ENCODE measurements around the gene ARHGAP33.
"Not testable (repeated sequence)": the region's sequence is repeated elsewhere in the genome, so short reads cannot be mapped to it uniquely, and the experiment has no call there.

The ARHGAP33 gene

GRCh38 chr19:35780717-35781116, 5.4 kb downstream of the ARHGAP33 start:
- FAIRE-seq, result no peak

- no peak for FAIRE-seq
These were observed 6.3 kb downstream of the ARHGAP33 start for GRCh38 chr19:35781650-35782049.

GRCh38 chr19:35782589-35782988, 7.2 kb downstream of the ARHGAP33 start:
- FAIRE-seq, result no peak

- FAIRE-seq, result no peak
These were observed 8.4 kb downstream of the ARHGAP33 start for GRCh38 chr19:35783469-35784434.

GRCh38 chr19:35784503-35785338, 9.4 kb downstream of the ARHGAP33 start:
- no peak for FAIRE-seq

- no peak for FAIRE-seq
These were observed 9.9 kb downstream of the ARHGAP33 start for GRCh38 chr19:35785339-35785627.

GRCh38 chr19:35786299-35787160, 11.2 kb downstream of the ARHGAP33 start:
- FAIRE-seq, result no peak

- FAIRE-seq, result no peak
These were observed 11.9 kb downstream of the ARHGAP33 start for GRCh38 chr19:35787227-35787799.

- no peak for FAIRE-seq
These were observed 13.0 kb downstream of the ARHGAP33 start for GRCh38 chr19:35788205-35788960.

- no peak for FAIRE-seq
These were observed 14.0 kb downstream of the ARHGAP33 start for GRCh38 chr19:35789195-35789977.

GRCh38 chr19:35789978-35790944, 14.9 kb downstream of the ARHGAP33 start:
- no peak for FAIRE-seq

GRCh38 chr19:35790981-35791813, 15.8 kb downstream of the ARHGAP33 start:
- FAIRE-seq, result no peak

- FAIRE-seq, result no peak
These were observed 16.5 kb downstream of the ARHGAP33 start for GRCh38 chr19:35791814-35792279.

- FAIRE-seq, result no peak
These were observed 16.9 kb downstream of the ARHGAP33 start for GRCh38 chr19:35792312-35792711.

- no peak for FAIRE-seq
These were observed 17.5 kb downstream of the ARHGAP33 start for GRCh38 chr19:35792888-35793287.

- no peak for FAIRE-seq
These were observed 18.2 kb downstream of the ARHGAP33 start for GRCh38 chr19:35793381-35794165.

GRCh38 chr19:35795564-35795963, 20.2 kb downstream of the ARHGAP33 start:
- not testable (repeated sequence) for FAIRE-seq

Measured in A204.1 (cell line).